ENCODE results near the gene PLBD1.

DNA sequence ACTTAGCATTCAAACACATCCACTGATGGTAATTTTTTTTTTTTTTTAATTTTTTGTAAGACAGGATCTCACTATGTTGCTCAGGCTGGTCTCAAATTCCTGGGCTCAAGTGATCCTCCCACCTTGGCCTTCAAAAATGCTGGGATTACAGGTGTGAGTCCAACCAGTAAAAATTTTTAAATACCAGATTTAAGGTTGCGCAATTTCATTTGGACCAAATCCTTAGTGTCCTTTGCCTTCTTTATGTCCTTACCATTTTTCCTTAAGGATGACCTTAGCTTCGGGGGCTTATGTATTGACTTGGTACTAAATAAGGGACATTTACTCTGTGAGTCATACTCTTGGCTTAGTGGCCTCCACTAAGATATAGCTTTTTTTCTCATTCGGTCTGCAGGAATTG is 4.1 kb upstream of the PLBD1 start:
- TF ChIP-seq, protein P1, sequence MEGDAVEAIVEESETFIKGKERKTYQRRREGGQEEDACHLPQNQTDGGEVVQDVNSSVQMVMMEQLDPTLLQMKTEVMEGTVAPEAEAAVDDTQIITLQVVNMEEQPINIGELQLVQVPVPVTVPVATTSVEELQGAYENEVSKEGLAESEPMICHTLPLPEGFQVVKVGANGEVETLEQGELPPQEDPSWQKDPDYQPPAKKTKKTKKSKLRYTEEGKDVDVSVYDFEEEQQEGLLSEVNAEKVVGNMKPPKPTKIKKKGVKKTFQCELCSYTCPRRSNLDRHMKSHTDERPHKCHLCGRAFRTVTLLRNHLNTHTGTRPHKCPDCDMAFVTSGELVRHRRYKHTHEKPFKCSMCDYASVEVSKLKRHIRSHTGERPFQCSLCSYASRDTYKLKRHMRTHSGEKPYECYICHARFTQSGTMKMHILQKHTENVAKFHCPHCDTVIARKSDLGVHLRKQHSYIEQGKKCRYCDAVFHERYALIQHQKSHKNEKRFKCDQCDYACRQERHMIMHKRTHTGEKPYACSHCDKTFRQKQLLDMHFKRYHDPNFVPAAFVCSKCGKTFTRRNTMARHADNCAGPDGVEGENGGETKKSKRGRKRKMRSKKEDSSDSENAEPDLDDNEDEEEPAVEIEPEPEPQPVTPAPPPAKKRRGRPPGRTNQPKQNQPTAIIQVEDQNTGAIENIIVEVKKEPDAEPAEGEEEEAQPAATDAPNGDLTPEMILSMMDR (IDR thresholded peaks at IDR 0.05; ENCODE audit: low read length) = no peak
- TF ChIP-seq EZH2 (IDR thresholded peaks at IDR 0.05; ENCODE audit: borderline replicate concordance, low read length) = no peak

Measured in OCI-LY1 (cell line).